ENCODE results near the gene ACP2. TPM values are rescaled to one million over a fixed set of nuclear protein-coding genes. Genes with fewer than 3 reads are reported as not detected.

The ACP2 gene
- 19.4 and 21.3 TPM in 2 replicates for total RNA-seq

GRCh38 chr11:47248664-47249377, at the start of gene ACP2:
TSS of gene ACP2 (minus strand) at chr11:47248814. CDS start at chr11:47248789, 25 bp downstream.

GRCh38 chr11:47269829-47270305, 21.3 kb upstream of the ACP2 start, which contains the start of gene MADD:
TSS of gene MADD (plus strand) at chr11:47270133.

GRCh38 chr11:47257517-47258316, 9.1 kb upstream of the ACP2 start, which contains the start of gene NR1H3:
TSS of gene NR1H3 (plus strand) at chr11:47257996. CDS start at chr11:47259217, 1,221 bp downstream.

Other genes starting within 250 kb of the ACP2 start
- 90.6 and 118 TPM in 2 replicates for gene ARFGAP2, start 71.9 kb downstream of the ACP2 start, total RNA-seq
- 85.1 and 90.8 TPM in 2 replicates for gene PACSIN3, start 62.4 kb downstream of the ACP2 start, total RNA-seq
- 48.5 and 52.1 TPM in 2 replicates for gene DDB2, start 33.8 kb downstream of the ACP2 start, total RNA-seq
- gene NR1H3, start 9.2 kb upstream of the ACP2 start, total RNA-seq: 7.2 and 8.9 TPM in 2 replicates
- 14.1 and 15.2 TPM in 2 replicates for gene MADD, start 21.3 kb upstream of the ACP2 start, total RNA-seq
- not detected in 2 replicates for gene MYBPC3, start 103.9 kb upstream of the ACP2 start, total RNA-seq
- not detected in 2 replicates for gene SPI1, start 129.7 kb upstream of the ACP2 start, total RNA-seq
- 48.3 and 50.5 TPM in 2 replicates for gene SLC39A13, start 159.8 kb upstream of the ACP2 start, total RNA-seq
- 136 and 162 TPM in 2 replicates for gene PSMC3, start 177.6 kb upstream of the ACP2 start, total RNA-seq
- not detected in 2 replicates for gene RAPSN, start 200.3 kb upstream of the ACP2 start, total RNA-seq

All from airway epithelial cell (primary cell).